Chondrocyte (in vitro differentiated cells): ENCODE data around the gene CAMK2B. TPM values are rescaled to one million over a fixed set of nuclear protein-coding genes. Genes with fewer than 3 reads are reported as not detected.

Source experiments
- DNase-seq: peaks from one replicate; pipeline ENCODE4 v3.0.0; 2021; ENCODE audit warnings: mixed read lengths, low spot score
- H3K27ac Mint-ChIP-seq: one replicate; pipeline ENCODE4 v1.8.0; 2021; ENCODE audit warnings: mild to moderate bottlenecking, moderate library complexity, mixed read lengths; ENCODE audit not compliant: unreplicated experiment
- H3K27me3 Mint-ChIP-seq: 2 replicates; pipeline ENCODE4 v1.8.0; 2021; ENCODE audit warnings: low read depth, mixed read lengths
- H3K36me3 Mint-ChIP-seq: 2 replicates; pipeline ENCODE4 v1.8.0; 2021; ENCODE audit warnings: low read depth, mixed read lengths
- H3K4me1 Mint-ChIP-seq: 2 replicates; pipeline ENCODE4 v1.8.0; 2021; ENCODE audit warnings: low read depth, mild to moderate bottlenecking, mixed read lengths
- H3K4me3 Mint-ChIP-seq: one replicate; pipeline ENCODE4 v1.8.0; 2021; ENCODE audit warnings: mild to moderate bottlenecking, moderate library complexity, mixed read lengths; ENCODE audit not compliant: unreplicated experiment
- H3K9me3 Mint-ChIP-seq: 2 replicates; pipeline ENCODE4 v1.8.0; 2021; ENCODE audit warnings: low read depth, mixed read lengths
- CTCF ChIP-seq: fragments of 200-600 bp; sonication (generic); IDR thresholded peaks from 2 replicates; pipeline ENCODE4 v1.5.0; 2021; ENCODE audit warnings: antibody characterized with exemption, mild to moderate bottlenecking, moderate library complexity
- total RNA-seq: library from RNA; stranded (reverse); gene quantifications from 3 replicates; pipeline ENCODE4 v1.2.1, GENCODE V29; 2021

The CAMK2B gene
- total RNA-seq, 1 donor from 2014 or later: 0.27 TPM

- DNase-seq: no peak
- Mint-ChIP-seq H3K9me3 (no peaks in the 10 kb centered on the region), H3K4me1 (no peaks in the 10 kb centered on the region), H3K27ac (no peak overlapping the region), H3K27me3 (no peaks in the 10 kb centered on the region), H3K4me3 (no peak overlapping the region), H3K36me3 (no peaks in the 10 kb centered on the region)
- TF ChIP-seq CTCF: peak; percentile 91
Observed at GRCh38 chr7:44240983-44241510, 84.3 kb downstream of the CAMK2B start.

GRCh38 chr7:44240376-44240775, 85.0 kb downstream of the CAMK2B start:
- Mint-ChIP-seq H3K4me3 (no peak overlapping the region), H3K36me3 (no peaks in the 10 kb centered on the region), H3K4me1 (no peaks in the 10 kb centered on the region), H3K9me3 (no peaks in the 10 kb centered on the region), H3K27ac (no peak overlapping the region), H3K27me3 (no peaks in the 10 kb centered on the region)
- no peak for DNase-seq
- no peak for TF ChIP-seq CTCF

GRCh38 chr7:44239361-44239760, 86.0 kb downstream of the CAMK2B start:
- no peaks in the 10 kb centered on the region for H3K27me3 Mint-ChIP-seq
- H3K9me3 Mint-ChIP-seq: no peaks in the 10 kb centered on the region

GRCh38 chr7:44238116-44238695, 87.2 kb downstream of the CAMK2B start:
- Mint-ChIP-seq H3K9me3 (no peaks in the 10 kb centered on the region), H3K4me3 (no peak overlapping the region), H3K36me3 (no peaks in the 10 kb centered on the region), H3K4me1 (no peaks in the 10 kb centered on the region), H3K27ac (no peak overlapping the region), H3K27me3 (no peaks in the 10 kb centered on the region)
- no peak for TF ChIP-seq CTCF
- DNase-seq: no peak

More at GRCh38 chr7:44239361-44239760, 86.0 kb downstream of the CAMK2B start:
- no peak for DNase-seq
- no peak for TF ChIP-seq CTCF
- Mint-ChIP-seq H3K36me3 (no peaks in the 10 kb centered on the region), H3K4me3 (no peak overlapping the region), H3K4me1 (no peaks in the 10 kb centered on the region), H3K27ac (no peak overlapping the region)

- no peaks in the 10 kb centered on the region for H3K27me3 Mint-ChIP-seq
- H3K9me3 Mint-ChIP-seq: no peaks in the 10 kb centered on the region
- H3K27ac Mint-ChIP-seq: no peak overlapping the region
- no peaks in the 10 kb centered on the region for H3K4me1 Mint-ChIP-seq
- no peak for TF ChIP-seq CTCF
- no peaks in the 10 kb centered on the region for H3K36me3 Mint-ChIP-seq
- DNase-seq: no peak
- no peak overlapping the region for H3K4me3 Mint-ChIP-seq
Observed at GRCh38 chr7:44237696-44238095, 87.7 kb downstream of the CAMK2B start.
